D341Med (cell line): Measurements from ENCODE around the gene CD44.

Experiments
- DNase-seq: peaks from one replicate; pipeline ENCODE4 v3.0.0; 2012; ENCODE audit warnings: low spot score

Gene CD44

DNA sequence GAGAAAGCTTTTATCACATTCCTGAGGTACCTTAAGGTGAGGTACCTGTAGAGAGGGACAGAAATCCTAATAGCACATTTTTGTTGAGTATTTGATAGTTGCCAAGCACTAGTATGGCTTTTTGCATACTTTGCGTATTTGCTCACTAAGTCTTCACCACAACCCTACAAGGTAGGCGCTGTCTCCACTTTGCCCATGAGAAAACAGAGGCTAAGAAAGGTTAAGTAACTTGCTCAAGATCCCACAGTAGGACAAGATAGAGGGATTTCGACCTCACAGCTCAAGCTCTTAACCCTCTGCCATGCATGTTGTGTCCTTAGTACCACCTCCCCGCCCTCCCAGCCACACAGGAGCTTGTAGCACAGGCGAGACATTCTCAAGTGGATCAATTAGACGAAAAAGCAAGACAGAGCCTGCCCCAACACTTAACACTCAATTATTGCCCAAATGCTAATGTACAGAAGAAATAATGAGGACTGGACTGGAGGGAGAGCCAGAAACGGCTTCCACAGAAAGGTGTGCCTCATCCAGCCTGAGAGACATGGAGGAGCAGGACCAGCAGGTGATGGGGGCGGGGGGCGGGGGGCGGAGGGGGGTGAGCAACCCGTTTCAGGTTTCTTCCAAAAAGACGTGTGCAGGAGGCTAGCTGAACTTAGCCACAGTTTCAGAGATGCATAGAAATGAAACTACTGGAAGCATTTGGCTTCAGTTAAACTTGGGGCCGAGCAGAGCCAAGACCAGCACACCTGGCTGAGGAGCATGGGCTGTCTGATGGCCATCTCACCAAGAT lies 26.7 kb upstream of the CD44 start:
- no peak for DNase-seq

DNA sequence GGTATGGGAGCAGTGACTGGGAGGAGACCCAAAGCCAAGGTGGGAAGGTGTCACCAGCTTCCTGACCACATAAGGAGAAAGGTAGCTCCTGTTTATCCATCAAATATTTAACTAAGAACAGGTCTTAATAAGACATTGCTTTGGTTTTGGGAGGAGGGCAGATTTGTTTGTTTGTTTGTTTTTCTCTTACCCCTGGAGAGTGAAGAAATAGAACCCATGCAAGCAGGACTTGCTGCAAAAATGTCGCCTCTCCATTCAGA lies 26.2 kb upstream of the CD44 start:
- DNase-seq, result no peak

DNA sequence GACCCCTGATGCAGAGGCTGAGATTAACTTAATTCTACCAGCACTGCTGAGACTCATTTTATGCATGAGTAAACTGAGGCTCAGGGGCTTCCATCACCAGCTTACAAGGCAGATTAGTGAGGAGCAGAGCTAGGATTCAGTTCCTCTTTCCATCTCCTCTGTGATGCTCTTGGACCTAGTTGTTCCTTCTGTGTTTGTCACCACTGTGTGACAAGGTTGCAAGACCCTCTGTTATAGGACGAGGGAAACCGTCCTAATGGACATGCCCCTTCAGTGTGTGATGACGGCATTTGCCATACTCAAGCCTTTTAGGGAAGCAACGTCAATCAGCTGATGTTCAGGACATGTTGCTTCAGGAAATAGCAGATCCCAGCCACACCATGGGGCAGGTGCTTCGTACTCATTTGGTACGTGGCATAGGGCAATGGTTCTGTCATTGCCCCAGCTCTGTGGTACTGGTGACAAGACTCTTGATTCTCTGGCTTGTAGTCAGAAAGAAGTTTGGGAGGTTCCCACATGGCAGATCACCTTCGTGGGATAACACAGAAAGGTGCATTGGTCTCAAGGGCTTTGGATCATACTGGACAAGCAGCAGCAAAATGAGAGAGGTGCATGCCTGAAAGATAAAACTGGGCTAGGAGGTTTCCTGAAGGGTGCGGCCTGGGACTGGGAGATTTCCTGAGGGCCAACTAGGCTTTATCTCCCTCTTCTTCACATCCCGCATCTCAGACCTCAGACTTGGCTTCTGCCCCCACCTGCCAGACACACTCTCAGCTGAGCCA lies 23.9 kb upstream of the CD44 start:
- DNase-seq, result no peak

DNA sequence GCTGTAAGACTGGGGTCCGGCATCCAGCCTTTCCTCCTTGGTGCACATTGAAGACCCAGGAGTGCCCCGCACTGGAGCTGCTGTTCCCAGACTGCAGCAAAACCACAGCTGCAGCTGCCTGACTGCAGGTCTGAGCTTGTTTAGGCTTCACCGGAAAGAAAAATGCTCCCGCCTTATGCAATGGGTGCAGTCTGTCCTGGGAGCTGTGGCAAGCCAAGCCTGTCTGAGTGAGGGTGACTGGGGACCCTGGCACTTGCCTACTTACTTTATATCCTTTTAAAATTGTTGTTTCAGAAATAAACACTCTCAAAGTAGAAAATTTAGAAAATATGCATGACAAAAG lies 23.3 kb upstream of the CD44 start:
- peak; percentile 29 for DNase-seq

DNA sequence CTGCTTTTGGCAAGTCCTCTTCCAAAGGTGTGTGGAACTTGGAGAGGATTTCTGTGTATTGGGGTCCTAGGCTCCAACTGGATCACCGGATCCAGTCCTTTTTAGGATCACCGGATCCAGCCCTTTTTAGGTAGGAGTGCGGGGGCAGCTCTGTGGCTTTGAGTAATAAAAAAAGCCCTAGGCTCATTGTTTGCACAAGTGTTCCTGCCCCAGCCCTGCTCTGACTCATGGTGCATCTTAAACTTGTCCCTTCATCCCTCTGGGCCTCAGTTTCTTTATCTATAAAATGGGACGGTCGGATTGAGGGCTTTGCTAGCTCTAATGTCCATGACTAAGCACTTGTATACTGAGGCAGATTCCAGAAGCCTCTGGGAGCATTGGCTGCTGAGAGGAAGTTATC lies 22.7 kb upstream of the CD44 start:
- no peak for DNase-seq

DNA sequence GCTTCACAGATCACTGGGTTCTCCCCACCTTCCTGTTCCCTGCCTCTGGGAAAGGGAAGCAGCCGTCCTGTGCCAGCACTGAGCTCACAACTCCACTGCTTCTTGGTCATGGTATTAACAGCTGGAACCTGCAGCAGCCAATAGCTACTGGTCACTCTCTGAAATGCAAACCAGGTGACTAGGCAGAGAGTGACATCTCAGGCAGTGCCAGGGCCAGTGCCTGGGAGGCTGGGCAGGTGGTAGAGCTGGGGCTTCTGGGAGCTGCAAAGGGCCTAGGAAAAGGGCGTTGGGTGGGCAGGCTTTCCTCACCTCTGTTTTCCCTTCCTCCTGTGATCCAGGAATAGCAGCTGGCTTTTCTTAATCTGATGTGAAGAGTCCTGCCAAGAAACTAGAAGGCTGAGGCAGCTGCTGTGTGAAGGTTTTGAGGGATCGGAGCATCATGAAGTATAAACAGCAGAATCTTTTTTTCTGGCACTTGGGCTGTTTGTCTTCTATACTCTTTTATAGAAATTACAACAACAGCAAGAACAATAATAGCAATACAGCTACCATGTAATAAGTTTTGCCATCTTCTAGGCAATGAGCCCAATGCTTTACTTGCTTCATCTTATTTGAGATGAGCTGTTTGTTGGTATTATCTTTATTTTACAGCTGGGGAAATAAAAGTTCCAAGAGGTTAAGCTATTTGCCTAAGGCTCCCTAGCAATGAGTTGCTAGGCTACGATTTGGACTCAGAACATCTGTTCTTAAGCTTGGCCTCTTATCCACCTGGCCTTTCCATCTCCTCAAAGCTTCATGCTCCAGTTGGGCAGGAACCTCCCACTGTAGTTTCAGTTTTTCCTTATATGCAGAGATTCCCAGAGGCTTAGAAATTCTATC lies 22.0 kb upstream of the CD44 start:
- DNase-seq, result peak; percentile 37

DNA sequence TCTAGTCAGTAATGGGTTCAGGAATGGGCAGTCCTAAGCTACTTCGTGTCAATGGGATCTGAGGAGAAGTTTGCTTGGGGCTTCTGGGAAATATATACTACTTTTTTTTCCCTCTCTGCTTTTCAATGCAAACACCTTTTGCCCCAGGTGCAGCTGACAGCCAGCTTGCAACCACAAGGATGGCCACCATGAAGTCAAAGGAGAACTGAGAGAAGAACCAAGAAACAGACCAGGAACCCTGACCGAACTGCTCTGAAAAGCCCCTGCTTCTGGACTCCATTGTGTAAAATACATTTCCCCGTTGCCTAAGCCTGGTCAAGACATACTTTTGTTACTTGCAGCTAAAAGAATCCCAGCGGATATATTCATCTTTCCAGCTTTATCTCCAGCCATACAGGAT lies 20.1 kb upstream of the CD44 start:
- DNase-seq, result no peak

DNA sequence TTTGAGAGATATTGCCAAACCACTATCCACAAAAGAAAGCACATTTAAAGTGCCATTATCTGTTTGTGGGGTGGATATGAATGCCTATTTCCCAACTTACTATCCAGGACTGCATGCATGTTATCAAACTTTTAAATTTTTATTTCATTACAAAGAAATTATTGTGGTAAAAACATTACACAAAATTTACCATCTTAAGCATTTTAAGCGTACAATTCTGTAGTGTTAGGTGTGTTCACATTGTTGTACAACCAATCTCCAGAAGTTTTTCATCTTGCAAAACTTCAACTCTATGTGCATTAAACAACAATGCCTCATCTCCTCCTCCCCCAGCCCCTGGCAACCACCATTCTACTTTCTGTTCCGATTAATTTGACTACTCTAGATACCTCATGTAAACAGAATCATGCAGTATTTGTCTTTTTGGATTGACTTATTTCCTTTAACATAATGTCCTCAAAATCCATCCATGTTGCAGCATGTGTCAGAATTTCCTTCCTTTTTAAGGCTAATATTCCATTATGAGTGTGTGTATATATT lies 17.6 kb upstream of the CD44 start:
- DNase-seq, result no peak

DNA sequence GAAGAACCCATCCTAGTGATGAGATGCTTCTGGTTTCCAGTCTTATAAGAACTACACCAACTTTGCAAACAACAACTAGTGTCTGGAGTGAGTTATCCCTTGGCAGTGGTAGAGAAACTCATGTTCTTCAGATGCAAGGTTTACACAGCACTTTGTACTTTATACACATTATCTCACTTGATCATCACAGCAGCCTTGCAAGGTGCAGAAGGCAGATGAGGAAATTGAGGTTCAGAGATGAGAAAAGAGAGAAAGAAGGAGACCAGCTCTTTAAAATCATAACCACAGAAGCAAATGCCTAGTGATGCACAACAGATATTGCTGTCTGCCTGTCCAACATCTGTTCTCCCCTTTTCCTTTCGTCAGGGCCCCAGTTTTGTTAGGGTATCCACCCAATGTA lies 16.7 kb upstream of the CD44 start:
- DNase-seq, result no peak

DNA sequence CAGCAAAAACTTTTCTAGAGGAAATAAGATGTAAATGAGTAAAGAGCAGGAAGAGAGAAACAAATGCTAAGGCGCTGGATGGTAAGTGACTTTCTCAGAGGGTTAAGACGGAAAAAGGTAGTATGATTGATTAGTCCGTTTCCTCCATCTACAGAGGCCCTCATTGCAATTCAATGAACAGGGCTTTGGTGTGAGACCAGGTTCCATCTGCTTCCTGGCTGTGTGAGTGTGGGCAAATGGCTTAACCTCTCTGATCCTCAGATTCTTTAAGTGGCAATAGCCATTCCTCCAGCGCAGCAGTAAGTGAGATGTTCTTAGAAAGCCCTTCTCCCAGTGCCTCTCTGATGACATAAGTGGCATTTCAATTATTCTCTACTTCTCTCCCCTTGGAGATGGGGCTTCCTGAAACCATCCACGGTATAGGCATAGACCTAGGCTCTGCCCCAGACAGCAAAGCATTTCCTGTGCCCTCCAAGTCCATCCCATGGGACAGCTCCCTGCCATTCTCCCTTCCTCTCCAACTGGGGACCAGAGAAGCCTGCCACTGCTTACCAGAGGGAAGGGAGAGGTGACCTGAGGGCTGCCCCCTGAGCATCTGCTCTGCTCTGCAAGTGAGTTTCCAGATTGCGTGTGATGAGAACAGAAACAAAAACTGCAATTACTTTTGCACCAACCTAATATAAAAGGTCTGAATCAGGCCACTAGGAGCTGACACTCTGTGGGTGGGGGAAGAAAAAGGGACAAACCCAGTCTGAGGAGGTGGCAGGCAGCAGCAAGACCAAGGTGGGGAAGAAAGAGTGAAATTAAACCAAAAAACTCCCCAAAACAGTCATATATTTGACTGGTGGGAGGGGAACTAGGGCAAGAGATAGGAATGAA lies 12.7 kb upstream of the CD44 start:
- DNase-seq, result no peak

DNA sequence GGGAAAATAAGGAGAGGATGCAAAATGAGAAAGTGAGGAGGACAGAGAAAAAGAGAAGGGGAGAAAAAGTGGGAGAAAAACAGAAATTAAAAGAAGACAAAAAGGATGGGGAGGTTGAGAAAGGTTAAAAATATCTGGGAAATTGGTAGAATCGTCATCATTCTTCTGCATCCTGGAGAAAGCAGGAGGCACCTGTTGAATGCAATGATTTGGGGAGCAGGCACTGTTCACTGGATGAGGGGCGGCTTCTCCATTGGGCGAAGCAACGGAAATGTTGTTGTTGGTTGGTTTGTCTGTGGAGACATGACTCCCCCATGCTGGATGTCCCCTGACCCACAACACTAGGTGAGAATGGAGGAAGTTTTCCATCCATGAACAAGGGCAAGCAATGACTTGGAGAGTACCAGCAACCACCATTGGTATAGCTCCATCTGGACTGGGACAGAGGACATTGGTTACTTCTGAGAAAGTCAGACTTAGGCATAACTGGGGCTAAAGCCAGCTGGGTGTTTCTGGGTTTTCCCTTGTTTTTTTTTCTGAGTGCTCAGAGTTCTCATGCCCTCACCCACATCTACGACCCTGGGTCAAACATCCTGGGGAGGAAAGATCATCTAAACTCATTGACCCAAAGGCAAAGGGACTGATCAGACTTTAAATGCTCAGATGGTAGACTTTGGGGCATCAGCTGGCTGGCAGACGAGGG lies 11.9 kb upstream of the CD44 start:
- no peak for DNase-seq

DNA sequence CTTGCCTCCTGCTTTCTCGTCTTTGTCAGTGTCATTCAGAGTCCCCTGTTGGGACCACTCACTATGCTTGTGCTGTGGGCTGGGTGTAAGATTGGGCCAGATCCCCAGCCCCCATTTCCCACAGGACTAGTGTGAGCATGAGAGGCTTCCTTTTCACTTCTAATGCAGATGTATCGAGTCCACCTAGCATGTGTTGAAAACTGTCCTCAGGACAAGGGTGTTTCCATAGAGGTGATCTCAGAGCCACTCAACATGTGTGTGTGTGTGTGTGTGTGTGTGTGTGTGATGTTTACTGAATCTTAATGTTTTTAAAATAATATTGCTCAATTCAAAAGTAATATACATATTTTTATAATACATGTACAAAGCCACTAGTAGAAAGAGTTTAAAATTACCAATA lies 11.4 kb upstream of the CD44 start:
- DNase-seq, result no peak

DNA sequence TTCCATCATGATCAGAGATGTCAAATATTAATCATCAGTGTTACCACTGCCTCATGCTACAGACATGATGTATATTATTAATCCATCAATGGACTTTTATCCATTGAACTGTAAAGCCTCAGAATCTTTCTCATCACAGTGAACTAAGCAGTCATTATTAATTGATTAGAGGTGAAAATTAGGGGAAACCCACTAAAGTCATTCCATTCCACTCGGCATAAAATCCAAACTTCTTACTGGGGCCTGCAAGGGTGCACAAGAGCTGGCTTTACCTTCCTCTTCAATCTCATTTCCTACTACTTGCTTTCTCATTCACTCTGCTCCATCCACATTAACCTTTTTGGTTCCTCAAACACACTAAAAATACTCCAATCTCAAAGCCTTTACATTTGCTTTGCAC lies 7.9 kb upstream of the CD44 start:
- no peak for DNase-seq

DNA sequence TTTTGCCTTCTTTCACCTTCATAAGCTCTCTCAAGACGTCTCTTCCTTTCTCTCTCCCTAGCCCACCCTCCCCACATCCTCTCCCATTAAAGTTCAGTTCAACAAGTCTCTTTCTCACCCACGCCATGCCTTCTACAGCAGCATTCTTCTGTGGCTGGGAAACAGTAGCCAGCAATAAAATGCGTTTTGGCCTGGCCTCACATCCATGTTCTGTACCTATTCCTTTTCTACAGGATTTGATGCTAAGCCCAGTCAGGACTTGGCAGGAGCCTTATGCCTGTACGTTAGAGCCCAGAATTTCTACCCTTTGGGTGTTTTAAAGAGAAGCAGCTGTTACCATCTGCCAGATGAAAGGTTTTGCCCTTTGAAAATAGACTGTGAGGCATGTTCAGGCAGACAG lies 7.1 kb upstream of the CD44 start:
- no peak for DNase-seq

DNA sequence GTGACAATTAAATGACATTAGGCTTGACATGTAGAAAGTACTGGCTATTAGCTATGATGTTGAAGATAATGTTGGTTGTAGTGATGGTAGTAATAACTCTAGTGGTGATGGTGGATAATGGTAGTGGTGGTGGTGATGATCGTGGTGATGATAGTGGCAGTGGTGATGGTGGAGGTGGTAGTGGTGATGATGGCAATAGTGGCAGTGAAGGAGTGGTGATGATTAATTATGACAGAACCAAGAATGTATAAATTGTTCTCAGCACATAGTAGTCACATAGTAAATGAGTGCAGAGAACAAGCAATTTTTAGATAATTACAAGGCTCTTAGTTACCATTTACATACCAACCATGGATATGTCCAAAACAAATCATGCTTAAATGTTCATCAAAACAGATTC lies 5.3 kb upstream of the CD44 start:
- DNase-seq, result no peak

DNA sequence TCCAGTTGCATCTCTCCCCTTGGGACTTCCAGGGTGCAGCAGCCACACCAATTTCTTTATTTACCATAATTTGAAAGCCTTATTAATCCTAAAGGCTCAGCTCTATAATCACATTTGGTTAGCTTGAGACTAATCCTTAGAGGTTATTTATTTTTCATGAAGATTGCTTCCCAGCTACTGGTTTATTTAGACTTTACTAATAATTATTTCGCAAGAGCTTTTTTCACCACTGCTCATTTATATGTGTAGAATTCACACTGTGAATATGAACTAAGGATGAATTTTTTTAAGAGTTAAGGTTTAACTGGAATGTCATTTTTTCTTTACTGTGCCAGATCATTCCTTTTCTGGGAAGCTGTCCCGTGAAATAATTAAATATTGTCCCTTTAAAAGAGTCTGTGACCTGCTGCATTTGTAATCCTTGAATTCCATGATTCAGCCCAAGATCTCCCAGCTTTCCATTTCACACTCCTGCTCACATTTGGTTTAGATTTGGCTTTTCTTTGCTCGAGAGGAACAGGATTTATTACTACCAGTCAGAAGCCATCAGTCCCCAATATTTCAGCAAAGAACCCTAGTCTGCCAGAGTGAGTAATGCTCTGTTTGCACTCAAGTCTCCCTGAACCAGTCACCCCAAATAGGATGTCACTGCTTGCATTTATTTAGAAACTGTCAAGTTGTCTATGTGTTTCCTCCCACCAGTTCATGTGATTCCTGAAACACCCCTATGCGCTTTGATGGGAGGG lies 4.4 kb upstream of the CD44 start:
- DNase-seq, result peak; percentile 51

DNA sequence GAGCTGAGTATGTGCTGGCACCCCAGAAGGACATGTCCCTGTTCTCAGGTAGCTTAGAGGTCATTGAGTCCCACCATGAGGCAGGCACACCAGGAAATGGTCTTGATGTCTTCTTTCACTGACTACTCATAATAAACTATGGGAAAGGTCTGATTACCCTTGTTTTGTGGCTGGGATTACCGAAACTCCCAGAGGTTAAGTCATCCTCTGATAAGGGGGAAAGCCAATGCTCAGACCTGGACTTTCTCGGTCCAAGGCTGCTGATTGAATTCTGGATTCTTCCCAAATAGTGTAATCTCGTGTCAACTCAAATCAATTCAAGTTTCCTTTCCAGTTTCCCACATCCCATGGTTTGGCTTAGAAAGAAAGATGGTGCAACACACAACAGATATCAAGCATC lies 3.7 kb upstream of the CD44 start:
- DNase-seq, result no peak

DNA sequence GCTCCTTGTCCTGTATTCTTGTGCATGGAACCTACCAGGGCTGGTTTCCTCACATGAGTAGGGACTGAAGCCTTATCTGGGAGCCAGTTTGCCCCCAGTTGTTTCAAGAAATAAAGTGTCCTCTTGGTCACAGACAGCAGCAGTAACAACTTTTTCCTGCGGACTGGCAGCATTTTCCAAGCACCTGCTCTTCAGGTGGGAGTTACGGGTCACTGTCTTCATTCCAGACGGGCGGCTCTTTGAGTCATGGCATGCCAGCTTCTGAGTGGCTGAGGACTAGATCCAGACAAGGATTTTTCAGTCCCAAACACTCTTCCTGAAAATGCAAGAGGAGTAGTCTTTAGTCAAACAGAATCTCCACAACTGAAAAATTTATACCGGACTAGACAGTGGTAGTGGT lies 2.7 kb upstream of the CD44 start:
- DNase-seq, result no peak

DNA sequence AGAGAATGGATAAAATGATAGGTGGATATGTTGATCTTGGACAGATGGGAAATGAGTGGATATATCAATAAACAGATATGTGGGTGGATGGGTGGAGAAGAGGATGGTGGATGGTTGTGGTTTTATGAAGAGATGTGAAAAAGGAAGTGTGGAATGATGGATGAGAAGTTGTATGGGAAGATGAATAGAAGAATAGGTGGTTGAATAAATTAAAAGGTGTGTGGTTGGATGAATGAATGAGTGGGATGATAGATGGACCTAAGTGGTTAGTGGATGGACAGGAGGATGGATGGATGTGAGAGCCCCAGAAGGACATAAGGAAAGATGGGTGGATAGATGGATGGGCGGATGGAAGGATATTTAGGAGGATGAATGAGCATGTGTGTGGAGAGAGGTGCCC lies 913 bp upstream of the CD44 start:
- DNase-seq, result no peak

DNA sequence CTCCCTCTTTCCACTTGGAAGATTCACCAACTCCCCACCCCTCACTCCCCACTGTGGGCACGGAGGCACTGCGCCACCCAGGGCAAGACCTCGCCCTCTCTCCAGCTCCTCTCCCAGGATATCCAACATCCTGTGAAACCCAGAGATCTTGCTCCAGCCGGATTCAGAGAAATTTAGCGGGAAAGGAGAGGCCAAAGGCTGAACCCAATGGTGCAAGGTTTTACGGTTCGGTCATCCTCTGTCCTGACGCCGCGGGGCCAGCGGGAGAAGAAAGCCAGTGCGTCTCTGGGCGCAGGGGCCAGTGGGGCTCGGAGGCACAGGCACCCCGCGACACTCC lies 397 bp upstream of the CD44 start:
- no peak for DNase-seq
